Heart left ventricle (tissue), 16 donors: ENCODE data around the gene CGB8. TPM values are rescaled to one million over a fixed set of nuclear protein-coding genes. Genes with fewer than 3 reads are reported as not detected.

Experiments
- ATAC-seq, 4 donors: fragments of 200-7000 bp; cut with Tn5 transposase; one replicate each; pipeline ENCODE4 v1.9.1; 2020 to 2022; ENCODE audit warnings: moderate library complexity in 4 of 4, mild to moderate bottlenecking in 3 of 4, moderate number of reproducible peaks in 1 of 4
- DNase-seq, 5 donors: peaks; one replicate each; pipeline ENCODE4 v3.0.0-alpha.2; 2020
- H3K27ac ChIP-seq, 12 donors: fragments of 200-600 bp; sonication (generic) in 4 of 12; one replicate each; pipeline versions ENCODE4 v1.5.0 to v1.8.0; 2016 to 2022; ENCODE audit warnings: mild to moderate bottlenecking in 2 of 12
- H3K27me3 ChIP-seq, 9 donors: fragments of 200-600 bp; sonication (generic) in 2 of 9; one replicate each; pipeline versions ENCODE4 v1.5.1 to v1.8.0; 2016 to 2022; ENCODE audit warnings: mild to moderate bottlenecking in 3 of 9
- H3K36me3 ChIP-seq, 9 donors: fragments of 200-600 bp; sonication (generic) in 2 of 9; one replicate each; pipeline versions ENCODE4 v1.5.0 to v1.8.0; 2018 to 2022; ENCODE audit warnings: mild to moderate bottlenecking in 2 of 9
- H3K4me1 ChIP-seq, 12 donors: fragments of 200-600 bp; sonication (generic) in 4 of 12; one replicate each; pipeline versions ENCODE4 v1.5.0 to v1.8.0; 2016 to 2022; ENCODE audit warnings: mild to moderate bottlenecking in 3 of 12
- H3K4me3 ChIP-seq, 12 donors: fragments of 200-600 bp; sonication (generic) in 4 of 12; one replicate each; pipeline versions ENCODE4 v1.5.0 to v1.8.0; 2017 to 2022; ENCODE audit warnings: mild to moderate bottlenecking in 9 of 12, moderate library complexity in 4 of 12
- H3K9me3 ChIP-seq, 12 donors: fragments of 200-600 bp; sonication (generic) in 4 of 12; one replicate each; pipeline versions ENCODE4 v1.5.0 to v1.8.0; 2016 to 2022; ENCODE audit warnings: mild to moderate bottlenecking in 1 of 12
- POLR2A ChIP-seq, 2 donors: fragments of 450-650 bp; IDR thresholded peaks; one replicate each; pipeline ENCODE4 v1.6.1; 2017; ENCODE audit warnings: antibody characterized with exemption in 2 of 2, mild to moderate bottlenecking in 2 of 2, moderate library complexity in 2 of 2
- WGBS, 4 donors: extraction: QIAGEN DNeasy Blood & Tissue Kit in 2 of 4; methylation state at CpG; one replicate each; pipeline versions ENCODE4 v1.1.5 to v1.1.7; 2013 to 2018; 5-methylcytosine and 5-hydroxymethylcytosine counted together
- intact Hi-C, 10 donors: fragments of 100-400 bp; cut with DNase I; formaldehyde crosslinking; loops; one replicate each; pipeline versions ENCODE4 v1.11.1 to v1.14.2; 2022
- polyA plus RNA-seq, 2 donors: library from polyadenylated mRNA; stranded (reverse); fragments of 200-250 nt; gene quantifications; one replicate each; pipeline ENCODE4 v1.2.3, GENCODE V29; 2013
- total RNA-seq, 9 donors: library from RNA; depleted of rRNA in 2 of 9; stranded (reverse); fragments of >200 nt in 2 of 9; fragmentation: NEBNext Ultra II Directional in 3 of 9; extraction: Animal tissue kit (Norgen Biotek cat#: 25700) in 3 of 9; gene quantifications; one replicate each; pipeline versions ENCODE4 v1.1.0 to v1.2.4, GENCODE V29; 2016 to 2023
- TF ChIP-seq, protein P1 (sequence below), 12 donors: fragments of 200-600 bp; sonication (generic) in 4 of 12; IDR thresholded peaks; one replicate each; pipeline versions ENCODE4 v1.5.0 to v1.8.0; 2018 to 2022; ENCODE audit warnings: antibody characterized with exemption in 12 of 12, mild to moderate bottlenecking in 5 of 12
- donor health status: ischemic (EF 13 %, LVEDD 7.1; RV severe dilation, severe dysfunction).
- donor health status: healthy with polysubstance abuse.
- donor health status: DM: no; HTN: yes; CAD: no.
- donor health status: DM: no; HTN: no; CAD: no.
- donor health status: ischemic (EF 25% LVEDD 6.9; RV normal size, moderate dysfunction).
- donor health status: ischemic (EF 25% LVEDD 5.7; RV mildly dilated, moderate dysfunction).
- donor health status: healthy.
- donor health status: DM: yes; HTN: yes; CAD: no.
- donor health status: ischemic (EF 35%, LVEDD 5.7; RV mildly dilated, moderate dysfunction).
- donor health status: nonischemic (EF 11% LVEDD 7.7; RV severe dilation, severe dysfunction).
- donor health status: DM: yes; HTN: yes; CAD: no.
- donor health status: PGD.
- donor health status: ischemic (EF 29% LVEDD 5.4; RV normal size, mild dysfunction).
- donor health status: nonischemic (EF 23%, LVEDD 6.1; RV moderate dilation, normal function).

Gene CGB8
- total and polyA plus RNA-seq, 11 donors = not detected

GRCh38 chr19:49067554-49067953, 18.6 kb upstream of the CGB8 start:
- Histone ChIP-seq H3K36me3 (no peaks in the 10 kb centered on the region), H3K27ac (no peak overlapping the region), H3K9me3 (no peaks in the 10 kb centered on the region), H3K4me3 (no peak overlapping the region), H3K4me1 (peaks cover 0 to 22% (median 8%) of the 10 kb centered on the region in 12 donors), H3K27me3 (peaks cover 7 to 77% (median 29%) of the 10 kb centered on the region in 9 donors)
- 35 to 62% (median 50%) methylated on average over 3 of the region's 3 CpGs for whole genome bisulfite sequencing, 4 donors
- intact Hi-C loops = no loop called here
- TF ChIP-seq, protein P1, sequence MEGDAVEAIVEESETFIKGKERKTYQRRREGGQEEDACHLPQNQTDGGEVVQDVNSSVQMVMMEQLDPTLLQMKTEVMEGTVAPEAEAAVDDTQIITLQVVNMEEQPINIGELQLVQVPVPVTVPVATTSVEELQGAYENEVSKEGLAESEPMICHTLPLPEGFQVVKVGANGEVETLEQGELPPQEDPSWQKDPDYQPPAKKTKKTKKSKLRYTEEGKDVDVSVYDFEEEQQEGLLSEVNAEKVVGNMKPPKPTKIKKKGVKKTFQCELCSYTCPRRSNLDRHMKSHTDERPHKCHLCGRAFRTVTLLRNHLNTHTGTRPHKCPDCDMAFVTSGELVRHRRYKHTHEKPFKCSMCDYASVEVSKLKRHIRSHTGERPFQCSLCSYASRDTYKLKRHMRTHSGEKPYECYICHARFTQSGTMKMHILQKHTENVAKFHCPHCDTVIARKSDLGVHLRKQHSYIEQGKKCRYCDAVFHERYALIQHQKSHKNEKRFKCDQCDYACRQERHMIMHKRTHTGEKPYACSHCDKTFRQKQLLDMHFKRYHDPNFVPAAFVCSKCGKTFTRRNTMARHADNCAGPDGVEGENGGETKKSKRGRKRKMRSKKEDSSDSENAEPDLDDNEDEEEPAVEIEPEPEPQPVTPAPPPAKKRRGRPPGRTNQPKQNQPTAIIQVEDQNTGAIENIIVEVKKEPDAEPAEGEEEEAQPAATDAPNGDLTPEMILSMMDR (IDR thresholded peaks at IDR 0.05) = no peak
- TF ChIP-seq POLR2A (IDR thresholded peaks at IDR 0.05) = no peak
- ATAC-seq = no peak
- DNase-seq = no peak

- no peak overlapping the region for H3K4me3 ChIP-seq
- ATAC-seq (peak in 1 of 4 donors; percentile 13), DNase-seq (no peak)
- intact Hi-C loops = no loop called here
- H3K27ac ChIP-seq = no peak overlapping the region
- H3K36me3 ChIP-seq = no peaks in the 10 kb centered on the region
- H3K4me1 ChIP-seq = peaks cover 0 to 13% (median 6%) of the 10 kb centered on the region in 12 donors
- H3K9me3 ChIP-seq = no peaks in the 10 kb centered on the region
- WGBS, 4 donors = 36 to 48% (median 40%) methylated on average over 13 of the region's 13 CpGs
- H3K27me3 ChIP-seq = peaks cover 0 to 79% (median 20%) of the 10 kb centered on the region in 9 donors
- TF ChIP-seq, protein P1 (IDR thresholded peaks at IDR 0.05) = no peak
- TF ChIP-seq POLR2A (IDR thresholded peaks at IDR 0.05) = no peak
Measured at GRCh38 chr19:49065905-49066512, 17.1 kb upstream of the CGB8 start.

DNA sequence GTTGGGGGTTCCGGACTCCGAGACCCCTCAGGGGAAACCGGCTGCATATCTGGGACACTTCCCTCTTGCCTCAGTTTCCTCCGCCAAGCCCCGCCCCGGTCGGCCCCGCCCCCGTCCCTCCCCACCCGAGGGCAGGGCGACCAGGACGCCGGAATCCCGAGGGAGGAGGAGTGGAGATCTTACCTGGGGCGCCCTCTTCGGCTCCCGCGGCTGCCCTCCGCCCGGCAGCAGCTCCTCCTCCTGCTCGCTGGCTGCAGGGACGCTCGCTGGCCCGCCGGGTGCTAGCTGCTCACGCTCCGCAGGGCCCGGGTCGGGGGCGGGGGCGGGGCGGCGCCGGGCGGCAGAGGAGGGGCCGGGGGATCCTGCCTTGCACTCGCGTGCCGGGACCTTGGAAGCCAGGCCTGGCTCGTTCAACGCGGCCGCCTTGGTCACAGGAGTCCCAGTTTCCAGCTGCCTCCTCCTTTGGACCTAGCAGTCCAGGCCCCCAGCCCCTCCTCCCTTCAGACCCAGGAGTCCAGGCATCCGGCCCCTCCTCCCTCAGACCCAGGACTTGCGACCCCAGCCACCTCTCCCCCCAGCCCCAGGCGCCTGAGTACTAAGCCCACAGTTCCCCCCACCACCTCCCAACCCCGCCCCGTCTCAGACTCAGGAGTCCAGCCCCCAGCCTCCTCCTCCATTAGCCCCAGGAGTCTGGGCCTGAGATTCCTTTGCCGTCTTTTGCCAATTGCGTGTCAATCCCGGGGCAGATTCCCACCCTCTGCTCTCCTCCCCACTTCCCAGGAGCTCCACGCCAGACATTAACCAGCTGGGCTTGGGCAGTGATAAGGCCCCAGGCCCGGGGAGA, 16.1 kb upstream of the CGB8 start, which contains the start of gene NTF4:
TSS of gene NTF4 (minus strand) at position 51 of the 844 bp plus-strand sequence. CDS start 2,821 bp downstream, outside the sequence.
- H3K27ac ChIP-seq = no peak within 1 kb of the TSS
- H3K36me3 ChIP-seq = no peaks in the 10 kb centered on the region
- intact Hi-C loops = no loop called here
- peak within 1 kb of the TSS in 10 of 12 donors; percentile 3 to 44 (median 28) for H3K4me3 ChIP-seq
- ATAC-seq (peak in 3 of 4 donors; percentile 19 to 48 (median 44)), DNase-seq (no peak)
- peaks cover 0 to 13% (median 6%) of the 10 kb centered on the region in 12 donors for H3K4me1 ChIP-seq
- no peak for TF ChIP-seq POLR2A (IDR thresholded peaks at IDR 0.05)
- TF ChIP-seq, protein P1 (IDR thresholded peaks at IDR 0.05) = no peak
- whole genome bisulfite sequencing, 4 donors = 4 to 13% (median 5%) methylated on average over 10 to 53 of the region's 53 CpGs
- no peaks in the 10 kb centered on the region for H3K9me3 ChIP-seq
- peaks cover 0 to 72% (median 20%) of the 10 kb centered on the region in 9 donors for H3K27me3 ChIP-seq

DNA sequence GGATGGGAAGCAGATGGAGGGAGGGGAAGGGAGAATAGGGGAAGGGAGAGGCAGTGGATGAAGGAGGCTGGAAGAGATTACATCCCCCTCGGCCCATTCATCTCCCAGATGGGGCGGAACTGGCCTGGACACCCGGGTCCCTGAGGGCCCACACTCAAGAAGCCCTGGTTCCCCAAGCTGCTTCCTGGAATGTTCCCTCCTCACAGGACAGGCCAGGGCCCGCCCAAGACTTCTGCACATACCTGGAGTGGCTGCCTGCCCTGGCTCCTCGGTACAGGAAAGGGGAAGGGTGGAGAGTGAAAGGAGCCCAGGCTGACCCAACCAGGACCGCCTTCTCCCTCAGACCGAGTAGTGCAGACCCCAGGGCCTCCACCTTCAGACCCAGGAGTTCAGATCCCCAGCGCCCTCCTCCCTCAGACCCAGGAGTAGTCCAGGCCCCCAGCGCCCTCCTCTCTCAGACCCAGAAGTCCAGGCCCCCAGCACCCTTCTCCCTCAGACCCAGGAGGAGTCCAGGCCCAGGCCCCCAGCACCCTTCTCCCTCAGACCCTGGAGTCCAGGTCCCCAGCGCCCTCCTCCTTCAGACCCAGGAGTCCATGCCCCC, 15.2 kb upstream of the CGB8 start:
- H3K36me3 ChIP-seq = no peaks in the 10 kb centered on the region
- ATAC-seq (peak in 1 of 4 donors; percentile 14), DNase-seq (no peak)
- intact Hi-C loops = no loop called here
- no peak overlapping the region for H3K27ac ChIP-seq
- H3K9me3 ChIP-seq = no peaks in the 10 kb centered on the region
- TF ChIP-seq, protein P1 (IDR thresholded peaks at IDR 0.05) = no peak
- TF ChIP-seq POLR2A (IDR thresholded peaks at IDR 0.05) = no peak
- peaks cover 0 to 13% (median 6%) of the 10 kb centered on the region in 12 donors for H3K4me1 ChIP-seq
- H3K4me3 ChIP-seq = no peak overlapping the region
- H3K27me3 ChIP-seq = peaks cover 0 to 65% (median 17%) of the 10 kb centered on the region in 9 donors
- WGBS, 4 donors = 45 to 68% (median 52%) methylated on average over 9 to 10 of the region's 10 CpGs
